Pancreas (tissue), 10 donors: Measurements from ENCODE around the gene ANO1. TPM values are rescaled to one million over a fixed set of nuclear protein-coding genes. Genes with fewer than 3 reads are reported as not detected.

Experiments
- ATAC-seq, 4 donors: fragments of 200-7000 bp; cut with Tn5 transposase; one replicate each; pipeline versions ENCODE4 v1.8.0 to v1.9.1; 2020; ENCODE audit warnings: mild to moderate bottlenecking in 4 of 4, moderate library complexity in 4 of 4
- DNase-seq, 6 donors: peaks; one replicate each; pipeline ENCODE4 v3.0.0-alpha.2; 2020
- FAIRE-seq: peaks from 2 replicates; lab custom pipeline; 2012; peaks lifted over from hg19 to GRCh38; lab: Jason Lieb, UNC
- H3K27ac ChIP-seq, 4 donors: fragments of 200-600 bp; sonication (generic); 1 replicate in 3 of 4; 2 replicates in 1 of 4; pipeline versions ENCODE4 v1.5.0 to v1.8.0; 2020
- H3K27me3 ChIP-seq, 4 donors: fragments of 200-600 bp; one replicate each; pipeline ENCODE4 v1.8.0; 2021
- H3K36me3 ChIP-seq, 3 donors: fragments of 200-600 bp; sonication (generic) in 1 of 3; one replicate each; pipeline versions ENCODE4 v1.5.0 to v1.8.0; 2020 to 2021
- H3K4me1 ChIP-seq, 3 donors: fragments of 200-600 bp; one replicate each; pipeline ENCODE4 v1.8.0; 2021
- H3K4me3 ChIP-seq, 4 donors: fragments of 200-600 bp; sonication (generic) in 2 of 4; one replicate each; pipeline versions ENCODE4 v1.5.0 to v1.8.0; 2020 to 2021
- H3K9me3 ChIP-seq, 4 donors: fragments of 200-600 bp; one replicate each; pipeline ENCODE4 v1.8.0; 2021
- CTCF ChIP-seq, 4 donors: fragments of 200-600 bp; sonication (generic) in 3 of 4; IDR thresholded peaks; one replicate each; pipeline versions ENCODE4 v1.5.0 to v1.8.0; 2021; ENCODE audit warnings: antibody characterized with exemption in 4 of 4
- WGBS, 2 donors: extraction: QIAGEN DNeasy Blood & Tissue Kit; methylation state at CpG; one replicate each; pipeline ENCODE4 v1.1.7; 2013; 5-methylcytosine and 5-hydroxymethylcytosine counted together
- intact Hi-C, 3 donors: fragments of 100-400 bp; cut with DNase I; formaldehyde crosslinking; loops; one replicate each; pipeline versions ENCODE4 v1.11.1 to v1.14.2; 2022
- polyA plus RNA-seq, 2 donors: library from polyadenylated mRNA; stranded (reverse); fragments of 200-250 nt; gene quantifications; one replicate each; pipeline ENCODE4 v1.2.3, GENCODE V29; 2013
- total RNA-seq, 6 donors: library from RNA; stranded (reverse); fragmentation: NEBNext Ultra II Directional in 4 of 6; extraction: Animal tissue kit (Norgen Biotek cat#: 25700) in 4 of 6; gene quantifications; one replicate each; pipeline versions ENCODE4 v1.2.1 to v1.2.4, GENCODE V29; 2021 to 2023
- donor health status: healthy with polysubstance abuse.
- donor health status: DM: no; HTN: no; CAD: no; lungs with moderate emphysema.
- donor health status: DM: no; HTN: no; CAD: no.
- donor health status: control.
- donor health status: control.
- donor health status: Bipolar disorder and iron deficiency.
- donor health status: DM: yes; HTN: yes; CAD: no.
- donor health status: DM: no; HTN: no; CAD: no.
- donor health status: DM: no; HTN: no; CAD: no.
- donor health status: DM: yes; HTN: yes; CAD: no.

The ANO1 gene
- total and polyA plus RNA-seq, 8 donors = 1.5 to 12.4 (median 5.1) TPM

- Histone ChIP-seq H3K4me3 (no peak overlapping the region), H3K36me3 (no peaks in the 10 kb centered on the region), H3K4me1 (no peaks in the 10 kb centered on the region), H3K27me3 (no peaks in the 10 kb centered on the region), H3K9me3 (no peaks in the 10 kb centered on the region), H3K27ac (no peak overlapping the region)
- ATAC-seq (no peak), FAIRE-seq (no peak), DNase-seq (no peak)
- intact Hi-C loops = no loop called here
- TF ChIP-seq CTCF (IDR thresholded peaks at IDR 0.05) = no peak
- WGBS, 2 donors = 45 to 63% methylated on average over 4 of the region's 4 CpGs
These were observed 37.1 kb upstream of the ANO1 start for GRCh38 chr11:70040869-70041501.

- TF ChIP-seq CTCF (IDR thresholded peaks at IDR 0.05) = no peak
- DNase-seq (no peak), ATAC-seq (no peak), FAIRE-seq (no peak)
- no peaks in the 10 kb centered on the region for H3K27me3 ChIP-seq
- H3K9me3 ChIP-seq = no peaks in the 10 kb centered on the region
- no peaks in the 10 kb centered on the region for H3K36me3 ChIP-seq
- H3K4me1 ChIP-seq = no peaks in the 10 kb centered on the region
- no peak overlapping the region for H3K27ac ChIP-seq
- intact Hi-C loops = no loop called here
- no peak overlapping the region for H3K4me3 ChIP-seq
- WGBS, 2 donors = 73 to 87% methylated on average over 1 of the region's 1 CpG
These were observed 34.6 kb upstream of the ANO1 start for GRCh38 chr11:70043482-70043881.

GRCh38 chr11:70046089-70046488, 32.0 kb upstream of the ANO1 start:
- DNase-seq = no peak
- Histone ChIP-seq H3K4me1 (no peaks in the 10 kb centered on the region), H3K4me3 (no peak overlapping the region), H3K36me3 (no peaks in the 10 kb centered on the region), H3K9me3 (no peaks in the 10 kb centered on the region), H3K27ac (no peak overlapping the region), H3K27me3 (no peaks in the 10 kb centered on the region)
- WGBS, 2 donors = 54 to 57% methylated on average over 3 of the region's 3 CpGs
- no peak for FAIRE-seq
- no peak for ATAC-seq
- TF ChIP-seq CTCF (IDR thresholded peaks at IDR 0.05) = no peak
- intact Hi-C loops = no loop called here

DNA sequence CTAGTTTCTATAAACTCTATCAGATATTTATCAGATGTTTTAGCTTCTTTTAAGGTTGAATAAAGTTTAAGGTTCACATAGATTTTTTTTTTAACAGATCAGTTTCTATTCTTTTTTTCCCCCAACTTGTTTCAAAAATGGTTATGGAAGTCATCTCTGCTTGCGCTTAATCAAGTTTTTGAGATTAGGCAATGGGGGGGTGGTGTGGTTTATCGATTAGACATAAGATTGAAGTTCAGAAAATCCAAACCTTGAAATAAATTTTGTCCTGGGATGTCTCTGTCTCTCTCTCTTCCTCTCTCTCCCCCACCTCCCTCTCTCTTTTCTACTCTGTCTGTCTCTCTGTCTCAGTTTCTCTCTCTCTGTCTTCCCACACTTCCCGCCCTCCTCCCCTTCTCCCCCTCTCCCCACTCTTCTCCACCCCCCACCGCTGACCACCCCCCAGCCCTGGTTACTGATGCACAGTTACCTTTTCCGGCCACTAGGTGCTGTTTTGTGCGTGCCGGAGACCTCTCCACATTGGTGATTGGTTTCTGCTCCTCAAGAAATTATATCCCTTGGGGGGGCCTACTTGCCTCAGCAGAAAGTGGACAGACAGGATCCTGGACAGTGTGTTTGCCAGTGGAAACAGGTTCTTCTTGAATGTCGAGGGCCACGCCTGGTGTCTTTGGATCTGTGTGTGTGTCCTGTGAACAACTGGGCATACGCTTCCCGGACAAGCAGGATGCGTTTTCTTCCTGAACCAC, 29.7 kb upstream of the ANO1 start:
- H3K4me3 ChIP-seq = no peak overlapping the region
- intact Hi-C loops = no loop called here
- DNase-seq (no peak), ATAC-seq (no peak), FAIRE-seq (no peak)
- no peaks in the 10 kb centered on the region for H3K9me3 ChIP-seq
- H3K27me3 ChIP-seq = no peaks in the 10 kb centered on the region
- WGBS, 2 donors = 25 to 39% methylated on average over 11 of the region's 12 CpGs
- TF ChIP-seq CTCF (IDR thresholded peaks at IDR 0.05) = no peak
- H3K36me3 ChIP-seq = no peaks in the 10 kb centered on the region
- no peaks in the 10 kb centered on the region for H3K4me1 ChIP-seq
- no peak overlapping the region for H3K27ac ChIP-seq

DNA sequence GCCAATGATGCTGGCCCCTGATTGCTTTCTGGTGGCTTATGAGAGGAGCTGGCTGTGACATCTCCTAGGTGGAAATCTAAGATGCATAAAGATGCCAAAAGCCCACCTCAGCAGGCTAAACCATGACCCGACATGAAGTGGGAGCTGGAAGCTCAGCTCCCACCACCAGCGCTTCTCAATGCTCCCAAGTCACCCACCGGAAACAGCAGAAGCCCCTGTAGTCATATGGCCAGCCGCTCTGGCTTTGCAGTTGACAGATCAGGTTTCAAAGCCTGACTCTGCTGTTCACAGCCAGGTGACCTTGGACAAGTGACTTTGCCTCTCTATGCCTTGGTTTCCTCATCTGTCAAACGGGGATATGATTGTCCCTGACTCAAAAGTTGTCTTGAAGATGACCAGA, 29.1 kb upstream of the ANO1 start:
- no peaks in the 10 kb centered on the region for H3K4me1 ChIP-seq
- ATAC-seq (no peak), DNase-seq (no peak), FAIRE-seq (no peak)
- no peak overlapping the region for H3K27ac ChIP-seq
- no peaks in the 10 kb centered on the region for H3K27me3 ChIP-seq
- H3K36me3 ChIP-seq = no peaks in the 10 kb centered on the region
- intact Hi-C loops = no loop called here
- no peak for TF ChIP-seq CTCF (IDR thresholded peaks at IDR 0.05)
- H3K4me3 ChIP-seq = no peak overlapping the region
- WGBS, 2 donors = 43 to 45% methylated on average over 5 of the region's 5 CpGs
- no peaks in the 10 kb centered on the region for H3K9me3 ChIP-seq
